Endothelial cell of umbilical vein (primary cell): ENCODE measurements around the gene INPP5E. TPM values are rescaled to one million over a fixed set of nuclear protein-coding genes. Genes with fewer than 3 reads are reported as not detected.

Source experiments
- BruUV-seq: library from RNA; stranded (reverse); fragments of 400-500 nt; replicated peaks from 2 replicates; lab custom pipeline; 2021; lab: Mats Ljungman, UMichigan
- CTCF ChIA-PET: fragments of 300-600, 350-600 bp; sonication (Branson Sonifier 250); formaldehyde crosslinking; loops from one replicate; lab custom pipeline; 2021; ENCODE audit warnings: antibody characterized with exemption, inconsistent platforms; lab: Charles Lee
- POLR2A ChIA-PET: fragments of 300-600, 350-600 bp; sonication (Branson Sonifier 250); formaldehyde crosslinking; loops from one replicate; lab custom pipeline; 2021; ENCODE audit warnings: antibody characterized with exemption, inconsistent platforms; lab: Charles Lee
- DNase-seq: peaks from one replicate; pipeline ENCODE4 v3.0.0-alpha.2; 2011; ENCODE audit warnings: low read depth, low spot score
- FAIRE-seq: peaks from 2 replicates; lab custom pipeline; 2011; peaks lifted over from hg19 to GRCh38; lab: Jason Lieb, UNC
- H2AFZ ChIP-seq: 2 replicates; pipeline ENCODE4 v1.6.0; 2012; ENCODE audit warnings: low read depth, low read length, control low read depth, inconsistent platforms
- H3K27ac ChIP-seq: 2 replicates; pipeline ENCODE4 v1.5.1; 2011; ENCODE audit warnings: low read depth, mild to moderate bottlenecking, control low read depth, low read length, moderate library complexity; ENCODE audit not compliant: insufficient read depth
- H3K27me3 ChIP-seq, 2 experiments: 2 replicates each; pipeline versions ENCODE4 v1.6.0 to v1.6.1; 2011; ENCODE audit warnings: low read length in 2 of 2, mixed read lengths in 1 of 2; ENCODE audit not compliant: control insufficient read depth in 2 of 2, insufficient read depth in 2 of 2
- H3K36me3 ChIP-seq, 2 experiments: 2 replicates in 1 of 2; 3 replicates in 1 of 2; pipeline ENCODE4 v1.5.1; 2011; ENCODE audit warnings: low read length in 2 of 2, mild to moderate bottlenecking in 1 of 2, moderate library complexity in 1 of 2; ENCODE audit not compliant: control insufficient read depth in 2 of 2, insufficient read depth in 2 of 2; ENCODE audit errors: extremely low read depth in 1 of 2
- H3K4me1 ChIP-seq: 3 replicates; pipeline ENCODE4 v1.5.1; 2011; ENCODE audit warnings: mild to moderate bottlenecking, low read length; ENCODE audit not compliant: control insufficient read depth, insufficient read depth; ENCODE audit errors: extremely low read depth
- H3K4me2 ChIP-seq: 2 replicates; pipeline ENCODE4 v1.6.1; 2011; ENCODE audit warnings: low read length, control low read depth, mixed read lengths; ENCODE audit not compliant: insufficient read depth
- H3K4me3 ChIP-seq, 3 experiments: fragments of 200-600 bp in 1 of 3; sonication (generic), shearing (Covaris generic) in 1 of 3; replicated peaks in 1 of 3; 2 replicates each; pipeline ENCODE4 v1.5.1; 2011 to 2016; ENCODE audit warnings: control low read depth in 3 of 3, low read length in 3 of 3, mild to moderate bottlenecking in 2 of 3, inconsistent platforms in 1 of 3, low read depth in 1 of 3, moderate library complexity in 1 of 3; ENCODE audit not compliant: insufficient read depth in 1 of 3
- H3K79me2 ChIP-seq: 2 replicates; pipeline ENCODE4 v1.6.0; 2012; ENCODE audit warnings: low read length, inconsistent platforms; ENCODE audit not compliant: control insufficient read depth, insufficient read depth
- H3K9ac ChIP-seq: replicated peaks from 2 replicates; pipeline ENCODE3; 2011; ENCODE audit warnings: low read length, control low read depth; ENCODE audit not compliant: insufficient read depth; ENCODE audit errors: extremely low read depth
- H3K9me1 ChIP-seq: replicated peaks from 3 replicates; pipeline ENCODE4 v1.6.0; 2011; ENCODE audit warnings: mild to moderate bottlenecking, low read length; ENCODE audit not compliant: control insufficient read depth, insufficient read depth; ENCODE audit errors: extremely low read depth
- H3K9me3 ChIP-seq: replicated peaks from 2 replicates; pipeline ENCODE4 v1.5.1; 2012; ENCODE audit warnings: low read length, inconsistent platforms; ENCODE audit not compliant: control insufficient read depth, insufficient read depth
- H4K20me1 ChIP-seq: replicated peaks from 2 replicates; pipeline ENCODE3; 2011; ENCODE audit warnings: mild to moderate bottlenecking, low read length; ENCODE audit not compliant: control insufficient read depth, insufficient read depth; ENCODE audit errors: extremely low read depth
- EZH2 ChIP-seq: IDR thresholded peaks from 2 replicates; pipeline ENCODE4 v1.6.1; 2012; ENCODE audit warnings: borderline replicate concordance, low read depth, mild to moderate bottlenecking, moderate library complexity, low read length, inconsistent platforms; ENCODE audit not compliant: severe bottlenecking
- FOS ChIP-seq: IDR thresholded peaks from 2 replicates; pipeline ENCODE4 v1.6.1; 2011; ENCODE audit warnings: mild to moderate bottlenecking, low read length, moderate library complexity, borderline replicate concordance; ENCODE audit not compliant: insufficient read depth
- GATA2 ChIP-seq: IDR thresholded peaks from 2 replicates; pipeline ENCODE4 v1.7.0; 2011; ENCODE audit warnings: low read depth, mild to moderate bottlenecking, moderate library complexity, mixed read lengths, low read length; ENCODE audit not compliant: insufficient read length, insufficient read depth
- JUN ChIP-seq: IDR thresholded peaks from 2 replicates; pipeline ENCODE4 v1.6.1; 2011; ENCODE audit warnings: borderline replicate concordance, low read depth; ENCODE audit not compliant: insufficient read length, insufficient read depth
- MYC ChIP-seq: IDR thresholded peaks from one replicate; pipeline ENCODE4 v1.6.1; 2011; ENCODE audit warnings: mild to moderate bottlenecking, low read depth, low read length
- POLR2A ChIP-seq: IDR thresholded peaks from 2 replicates; pipeline ENCODE4 v1.6.1; 2012; ENCODE audit warnings: low read depth, mild to moderate bottlenecking, control low read depth, low read length
- POLR2AphosphoS5 ChIP-seq: IDR thresholded peaks from 2 replicates; pipeline ENCODE4 v1.6.1; 2012; ENCODE audit warnings: low read depth, mild to moderate bottlenecking, control low read depth, low read length, moderate library complexity; ENCODE audit not compliant: insufficient read depth
- dilution Hi-C: fragments of 300-500 bp; cut with MboI; formaldehyde crosslinking; loops from one replicate; pipeline ENCODE4 v1.15.0; 2019; ENCODE audit warnings: low sequenced_read_pairs; ENCODE audit not compliant: extremely low pct_ligation_motif_present
- intact Hi-C: fragments of 100-400 bp; cut with micrococcal nuclease; formaldehyde crosslinking; loops from one replicate; pipeline ENCODE4 v1.10.0; 2022
- polyA plus RNA-seq, 4 experiments: library from polyadenylated mRNA; depleted of rRNA in 3 of 4; stranded (reverse) in 3 of 4; unstranded in 1 of 4; fragments of >200 nt; gene quantifications; 2 replicates each; pipeline versions ENCODE4 v1.2.1 to v1.2.3, GENCODE V29; 2011 to 2012; ENCODE audit warnings: missing spikeins in 1 of 4
- total RNA-seq: library from RNA; stranded (reverse); gene quantifications from 2 replicates; pipeline ENCODE4 v1.2.3, GENCODE V29; 2021
- TF ChIP-seq, protein P1 (sequence below): IDR thresholded peaks from 2 replicates; pipeline ENCODE4 v1.6.1; 2011; ENCODE audit not compliant: insufficient read depth, insufficient read length
- TF ChIP-seq, protein P2 (sequence below), 2 donors: IDR thresholded peaks; 1 replicate in 1 of 2; 2 replicates in 1 of 2; pipeline ENCODE4 v1.5.1; 2011; ENCODE audit warnings: low read length in 2 of 2, mild to moderate bottlenecking in 2 of 2, moderate library complexity in 2 of 2, control low read depth in 1 of 2, inconsistent platforms in 1 of 2, low read depth in 1 of 2; ENCODE audit not compliant: insufficient read depth in 1 of 2; ENCODE audit errors: extremely low read depth in 1 of 2

INPP5E gene
- total and polyA plus RNA-seq, 2 donors (not counting 3 experiments of a cell fraction or from before 2014, with no cell fraction given): 15.0 to 24.5 TPM

- ChIA-PET POLR2A (no interaction called here), CTCF (no interaction called here)
- H3K27ac ChIP-seq: no peak overlapping the region
- FAIRE-seq (no peak), DNase-seq (no peak)
- dilution Hi-C loops: no loop called here
- peaks cover 13% of the 10 kb centered on the region for H3K4me1 ChIP-seq
- peaks cover 0 to 19% of the 10 kb centered on the region in 2 experiments for H3K36me3 ChIP-seq
- no peaks in the 10 kb centered on the region for H3K27me3 ChIP-seq
- no peaks in the 10 kb centered on the region for H3K9me1 ChIP-seq
- BruUV-seq: no TSS peak
- no peak overlapping the region for H3K4me2 ChIP-seq
- H3K79me2 ChIP-seq: peaks cover 14% of the 10 kb centered on the region
- intact Hi-C loops: no loop called here
- no peak overlapping the region for H3K9ac ChIP-seq
- H3K9me3 ChIP-seq: no peaks in the 10 kb centered on the region
- no peak overlapping the region for H2AFZ ChIP-seq
- no peak for TF ChIP-seq GATA2
- no peaks in the 10 kb centered on the region for H4K20me1 ChIP-seq
- H3K4me3 ChIP-seq: no peak overlapping the region
Observed at GRCh38 chr9:136404801-136405136, 34.9 kb downstream of the INPP5E start.

DNA sequence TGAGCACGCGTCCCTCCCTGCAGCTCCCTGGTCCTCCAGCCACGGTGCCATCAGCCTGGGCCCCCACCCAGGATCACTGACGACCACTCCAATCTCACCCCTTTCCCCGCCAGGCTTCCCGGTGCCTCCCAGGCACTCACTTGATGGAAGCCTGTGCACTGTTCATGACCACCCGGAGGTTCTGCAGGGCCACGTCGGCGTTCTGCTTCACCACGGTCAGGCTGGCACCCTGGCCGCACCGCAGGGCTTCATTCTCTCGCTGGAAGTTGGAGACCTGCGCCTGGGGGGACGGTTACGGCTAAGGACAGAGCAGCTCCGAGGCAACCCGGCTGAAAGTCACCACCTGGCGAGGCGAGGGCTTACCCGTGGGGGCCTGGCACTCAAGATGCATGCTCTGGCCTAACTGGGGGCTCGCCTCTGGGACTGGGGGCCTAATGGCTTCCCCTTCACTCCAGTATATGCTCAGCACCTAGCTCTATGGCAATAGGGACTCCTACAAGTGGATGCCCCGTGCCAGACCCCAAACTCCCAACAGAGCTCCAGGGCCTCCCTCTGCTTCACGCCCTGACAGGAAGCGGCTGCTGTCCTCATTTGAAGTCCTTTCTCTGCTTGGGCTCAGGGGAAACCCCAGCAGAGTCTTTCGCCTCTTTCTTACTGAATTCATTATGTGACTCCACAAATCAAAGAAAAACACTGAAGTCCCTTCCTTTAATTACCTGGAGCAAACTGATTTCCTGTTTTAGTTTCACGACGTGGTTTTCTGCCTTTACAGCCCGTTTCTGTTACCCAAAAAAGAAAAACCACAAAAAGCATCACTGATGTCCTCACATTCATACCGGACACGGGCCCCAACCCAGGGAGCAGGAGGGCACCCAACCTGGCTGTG lies 35.5 kb downstream of the INPP5E start:
- Histone ChIP-seq H2AFZ (no peak overlapping the region), H3K4me3 (no peak overlapping the region), H3K9ac (no peak overlapping the region), H3K27ac (no peak overlapping the region), H3K36me3 (peaks cover 0 to 19% of the 10 kb centered on the region in 2 experiments), H3K4me2 (no peak overlapping the region), H3K79me2 (peaks cover 14% of the 10 kb centered on the region), H4K20me1 (no peaks in the 10 kb centered on the region), H3K27me3 (no peaks in the 10 kb centered on the region), H3K4me1 (peaks cover 9% of the 10 kb centered on the region), H3K9me1 (no peaks in the 10 kb centered on the region), H3K9me3 (no peaks in the 10 kb centered on the region)
- no peak for TF ChIP-seq MYC
- TF ChIP-seq JUN: no peak
- TF ChIP-seq, protein P1, sequence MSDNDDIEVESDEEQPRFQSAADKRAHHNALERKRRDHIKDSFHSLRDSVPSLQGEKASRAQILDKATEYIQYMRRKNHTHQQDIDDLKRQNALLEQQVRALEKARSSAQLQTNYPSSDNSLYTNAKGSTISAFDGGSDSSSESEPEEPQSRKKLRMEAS: no peak
- TF ChIP-seq POLR2AphosphoS5: no peak
- TF ChIP-seq EZH2: no peak
- TF ChIP-seq POLR2A: no peak
- TF ChIP-seq GATA2: no peak
- TF ChIP-seq, protein P2, sequence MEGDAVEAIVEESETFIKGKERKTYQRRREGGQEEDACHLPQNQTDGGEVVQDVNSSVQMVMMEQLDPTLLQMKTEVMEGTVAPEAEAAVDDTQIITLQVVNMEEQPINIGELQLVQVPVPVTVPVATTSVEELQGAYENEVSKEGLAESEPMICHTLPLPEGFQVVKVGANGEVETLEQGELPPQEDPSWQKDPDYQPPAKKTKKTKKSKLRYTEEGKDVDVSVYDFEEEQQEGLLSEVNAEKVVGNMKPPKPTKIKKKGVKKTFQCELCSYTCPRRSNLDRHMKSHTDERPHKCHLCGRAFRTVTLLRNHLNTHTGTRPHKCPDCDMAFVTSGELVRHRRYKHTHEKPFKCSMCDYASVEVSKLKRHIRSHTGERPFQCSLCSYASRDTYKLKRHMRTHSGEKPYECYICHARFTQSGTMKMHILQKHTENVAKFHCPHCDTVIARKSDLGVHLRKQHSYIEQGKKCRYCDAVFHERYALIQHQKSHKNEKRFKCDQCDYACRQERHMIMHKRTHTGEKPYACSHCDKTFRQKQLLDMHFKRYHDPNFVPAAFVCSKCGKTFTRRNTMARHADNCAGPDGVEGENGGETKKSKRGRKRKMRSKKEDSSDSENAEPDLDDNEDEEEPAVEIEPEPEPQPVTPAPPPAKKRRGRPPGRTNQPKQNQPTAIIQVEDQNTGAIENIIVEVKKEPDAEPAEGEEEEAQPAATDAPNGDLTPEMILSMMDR (IDR thresholded peaks at IDR 0.05; ENCODE audit: extremely low read depth in 1 of 2, insufficient read depth in 1 of 2, low read depth in 1 of 2, low read length in 2 of 2): no peak
- no peak for TF ChIP-seq FOS
- no peak for FAIRE-seq
- ChIA-PET CTCF (no interaction called here), POLR2A (no interaction called here)
- dilution Hi-C loops (no loop called here), intact Hi-C loops (no loop called here)
- no peak for DNase-seq
- no TSS peak for BruUV-seq
